H1 (cell line): ENCODE results near the gene TYSND1. TPM values are rescaled to one million over a fixed set of nuclear protein-coding genes. Genes with fewer than 3 reads are reported as not detected.

ENCODE experiments used
- CTCF ChIA-PET: fragments of 300-600 bp; sonication (Branson Sonifier 250); formaldehyde crosslinking; loops from one replicate; lab custom pipeline; 2021; ENCODE audit not compliant: partially characterized antibody; lab: Charles Lee
- POLR2A ChIA-PET: fragments of 300-600 bp; sonication (Branson Sonifier 250); formaldehyde crosslinking; loops from one replicate; lab custom pipeline; 2021; ENCODE audit warnings: inconsistent platforms; ENCODE audit not compliant: partially characterized antibody; lab: Charles Lee
- DNase-seq, 2 experiments: peaks; one replicate each; pipeline versions ENCODE4 v3.0.0 to v3.0.0-alpha.2; 2010 to 2022; ENCODE audit warnings: low spot score in 2 of 2, low read depth in 1 of 2, mixed read lengths in 1 of 2
- FAIRE-seq: peaks from 2 replicates; lab custom pipeline; 2011; peaks lifted over from hg19 to GRCh38; lab: Jason Lieb, UNC
- H2AFZ ChIP-seq: 2 replicates; pipeline ENCODE4 v1.8.1; 2012; ENCODE audit warnings: low read length, inconsistent platforms
- H2AK5ac ChIP-seq: 2 replicates; pipeline ENCODE4 v1.6.1; 2013; ENCODE audit warnings: low read depth, low read length
- H2BK120ac ChIP-seq: replicated peaks from 2 replicates; pipeline ENCODE3; 2013; ENCODE audit warnings: low read depth, low read length, inconsistent platforms
- H2BK12ac ChIP-seq: 2 replicates; pipeline ENCODE4 v1.6.1; 2013; ENCODE audit warnings: low read depth, low read length
- H2BK15ac ChIP-seq: 2 replicates; pipeline ENCODE4 v1.6.1; 2013; ENCODE audit warnings: low read length
- H2BK20ac ChIP-seq: 2 replicates; pipeline ENCODE4 v1.6.1; 2013; ENCODE audit warnings: low read length
- H2BK5ac ChIP-seq: 2 replicates; pipeline ENCODE4 v1.6.1; 2013; ENCODE audit warnings: low read depth, low read length
- H3K14ac ChIP-seq: 2 replicates; pipeline ENCODE4 v1.6.1; 2013; ENCODE audit warnings: inconsistent platforms; ENCODE audit not compliant: insufficient read length
- H3K18ac ChIP-seq: 2 replicates; pipeline ENCODE4 v1.6.1; 2013; ENCODE audit warnings: low read length; ENCODE audit errors: extremely low read depth
- H3K23ac ChIP-seq: 2 replicates; pipeline ENCODE4 v1.6.1; 2013; ENCODE audit warnings: inconsistent platforms; ENCODE audit not compliant: insufficient read length
- H3K23me2 ChIP-seq: 2 replicates; pipeline ENCODE4 v1.6.1; 2013; ENCODE audit warnings: low read depth, low read length
- H3K27ac ChIP-seq: 2 replicates; pipeline ENCODE4 v1.6.1; 2011; ENCODE audit warnings: low read depth, low read length, inconsistent platforms
- H3K27me3 ChIP-seq, 4 experiments: replicated peaks in 1 of 4; 1 replicate in 1 of 4; 2 replicates in 3 of 4; pipeline versions ENCODE4 v1.6.1 to v1.8.1; 2011 to 2013; ENCODE audit warnings: low read length in 3 of 4, mild to moderate bottlenecking in 3 of 4, inconsistent platforms in 2 of 4, mixed read lengths in 2 of 4, moderate library complexity in 1 of 4; ENCODE audit not compliant: control insufficient read depth in 3 of 4, insufficient read depth in 3 of 4; ENCODE audit errors: extremely low read depth in 1 of 4
- H3K36me3 ChIP-seq, 4 experiments: 2 replicates each; pipeline versions ENCODE4 v1.6.1 to v1.8.1; 2011 to 2013; ENCODE audit warnings: mild to moderate bottlenecking in 4 of 4, low read length in 3 of 4, moderate library complexity in 2 of 4, control low read depth in 1 of 4, inconsistent platforms in 1 of 4; ENCODE audit not compliant: insufficient read depth in 4 of 4, control insufficient read depth in 2 of 4
- H3K4ac ChIP-seq: replicated peaks from 2 replicates; pipeline ENCODE3; 2013; ENCODE audit warnings: low read length, low read depth, mixed read lengths, inconsistent platforms; ENCODE audit not compliant: insufficient read length
- H3K4me1 ChIP-seq, 4 experiments: replicated peaks in 1 of 4; 1 replicate in 1 of 4; 2 replicates in 3 of 4; pipeline versions ENCODE4 v1.6.1 to v1.8.1; 2011 to 2013; ENCODE audit warnings: low read length in 3 of 4, inconsistent platforms in 2 of 4, mixed read lengths in 1 of 4; ENCODE audit not compliant: insufficient read depth in 4 of 4, control insufficient read depth in 3 of 4
- H3K4me2 ChIP-seq, 2 experiments: 2 replicates each; pipeline versions ENCODE4 v1.6.1 to v1.8.1; 2011 to 2013; ENCODE audit warnings: low read depth in 2 of 2, low read length in 2 of 2, control low read depth in 1 of 2, inconsistent platforms in 1 of 2, mild to moderate bottlenecking in 1 of 2; ENCODE audit not compliant: insufficient read depth in 1 of 2
- H3K4me3 ChIP-seq, 4 experiments: fragments of 200-600, 300-600 bp in 1 of 4; sonication (generic), shearing (Covaris generic), sonication (Bioruptor Twin) in 1 of 4; 2 replicates each; pipeline versions ENCODE4 v1.5.1 to v1.8.1; 2011 to 2016; ENCODE audit warnings: low read length in 4 of 4, low read depth in 3 of 4, control low read depth in 2 of 4, inconsistent platforms in 2 of 4, mild to moderate bottlenecking in 2 of 4, mixed read lengths in 1 of 4, moderate library complexity in 1 of 4; ENCODE audit not compliant: insufficient read depth in 2 of 4; ENCODE audit errors: extremely low read depth in 1 of 4
- H3K56ac ChIP-seq: replicated peaks from 2 replicates; pipeline ENCODE3; 2013; ENCODE audit warnings: low read depth, mild to moderate bottlenecking, mixed read lengths, low read length, inconsistent platforms; ENCODE audit not compliant: insufficient read length
- H3K79me1 ChIP-seq: 2 replicates; pipeline ENCODE4 v1.6.1; 2013; ENCODE audit warnings: low read depth, low read length, control low read depth
- H3K79me2 ChIP-seq, 2 experiments: 2 replicates each; pipeline versions ENCODE4 v1.6.1 to v1.8.1; 2012 to 2013; ENCODE audit warnings: low read length in 2 of 2, mild to moderate bottlenecking in 2 of 2, inconsistent platforms in 1 of 2; ENCODE audit not compliant: insufficient read depth in 2 of 2, control insufficient read depth in 1 of 2
- H3K9ac ChIP-seq, 4 experiments: replicated peaks in 1 of 4; 1 replicate in 1 of 4; 2 replicates in 3 of 4; pipeline versions ENCODE4 v1.6.1 to v1.8.1; 2011 to 2013; ENCODE audit warnings: low read depth in 3 of 4, low read length in 3 of 4, control low read depth in 2 of 4, mild to moderate bottlenecking in 2 of 4, moderate library complexity in 2 of 4, inconsistent platforms in 1 of 4; ENCODE audit errors: extremely low read depth in 1 of 4
- H3K9me3 ChIP-seq, 2 experiments: 2 replicates each; pipeline versions ENCODE4 v1.6.1 to v1.8.1; 2012 to 2013; ENCODE audit warnings: mild to moderate bottlenecking in 2 of 2, moderate library complexity in 2 of 2, control low read depth in 1 of 2, inconsistent platforms in 1 of 2, low read depth in 1 of 2, low read length in 1 of 2, mixed read lengths in 1 of 2; ENCODE audit not compliant: insufficient read depth in 2 of 2
- H4K20me1 ChIP-seq, 2 experiments: replicated peaks in 1 of 2; 2 replicates each; pipeline versions ENCODE3 to v1.8.1; 2011 to 2013; ENCODE audit warnings: inconsistent platforms in 2 of 2, low read length in 2 of 2, mild to moderate bottlenecking in 1 of 2; ENCODE audit not compliant: insufficient read depth in 2 of 2, control insufficient read depth in 1 of 2
- H4K5ac ChIP-seq: 2 replicates; pipeline ENCODE4 v1.6.1; 2013; ENCODE audit warnings: low read length, low read depth, mixed read lengths, inconsistent platforms; ENCODE audit not compliant: insufficient read length
- H4K8ac ChIP-seq: 2 replicates; pipeline ENCODE4 v1.8.0; 2013; ENCODE audit warnings: mild to moderate bottlenecking, moderate library complexity, low read length, inconsistent platforms; ENCODE audit not compliant: insufficient read depth; ENCODE audit errors: extremely low read depth
- H4K91ac ChIP-seq: replicated peaks from 2 replicates; pipeline ENCODE3; 2013; ENCODE audit warnings: low read length, mixed read lengths, inconsistent platforms; ENCODE audit not compliant: insufficient read length
- CREB1 ChIP-seq: IDR thresholded peaks from 2 replicates; pipeline ENCODE4 v1.6.1; 2012; ENCODE audit warnings: inconsistent platforms
- NRF1 ChIP-seq: IDR thresholded peaks from 2 replicates; pipeline ENCODE4 v1.6.1; 2011; ENCODE audit warnings: mild to moderate bottlenecking, low read depth, low read length, improper control_type of control experiment
- RAD21 ChIP-seq, 2 experiments: IDR thresholded peaks in 1 of 2; conservative IDR thresholded peaks in 1 of 2; 2 replicates each; pipeline ENCODE4 v1.6.1; 2011; ENCODE audit warnings: low read depth in 2 of 2, low read length in 2 of 2, improper control_type of control experiment in 1 of 2, inconsistent platforms in 1 of 2, mild to moderate bottlenecking in 1 of 2, moderate library complexity in 1 of 2
- SIN3A ChIP-seq, 2 experiments: IDR thresholded peaks in 1 of 2; conservative IDR thresholded peaks in 1 of 2; 2 replicates each; pipeline ENCODE4 v1.6.1; 2011 to 2012; ENCODE audit warnings: low read length in 2 of 2, improper control_type of control experiment in 1 of 2, low read depth in 1 of 2, mild to moderate bottlenecking in 1 of 2
- SUZ12 ChIP-seq: fragments of 200-600 bp; sonication (generic); IDR thresholded peaks from 2 replicates; pipeline ENCODE4 v1.6.1; 2012; ENCODE audit warnings: mild to moderate bottlenecking, inconsistent platforms, low read length, moderate library complexity, mixed read lengths
- WGBS, 2 experiments: shearing (Covaris generic) in 1 of 2; methylation state at CpG; one replicate each; pipeline versions ENCODE4 v1.1.6 to v1.1.7; 2013 to 2015; ENCODE audit warnings: low lambda C conversion rate in 2 of 2, mixed read lengths in 2 of 2, inconsistent platforms in 1 of 2, low coverage in 1 of 2, missing lambda C conversion rate in 1 of 2; ENCODE audit not compliant: insufficient replicate concordance in 2 of 2, insufficient coverage in 1 of 2, insufficient read length in 1 of 2; ENCODE audit errors: extremely low coverage in 1 of 2, missing lambda C conversion rate in 1 of 2; 5-methylcytosine and 5-hydroxymethylcytosine counted together
- polyA plus RNA-seq, 7 experiments: library from polyadenylated mRNA; depleted of rRNA in 3 of 7; stranded (reverse) in 5 of 7; unstranded in 2 of 7; fragments of >200 nt in 5 of 7; fragments of 200-250 nt in 2 of 7; gene quantifications; 1 replicate in 5 of 7; 2 replicates in 1 of 7; 4 replicates in 1 of 7; pipeline versions ENCODE4 v1.2.1 to v1.2.3, GENCODE V29; 2011 to 2013; ENCODE audit warnings: missing spikeins in 2 of 7, mixed read lengths in 2 of 7
- total RNA-seq: library from RNA; stranded (reverse); fragmentation: NEBNext Ultra II Directional; extraction: Animal tissue kit (Norgen Biotek cat#: 25700); gene quantifications from 2 replicates; pipeline ENCODE4 v1.2.1, GENCODE V29; 2021
- TF ChIP-seq, protein P1 (sequence below): IDR thresholded peaks from 2 replicates; pipeline ENCODE4 v1.6.1; 2012; ENCODE audit warnings: inconsistent platforms
- TF ChIP-seq, protein P2 (sequence below): IDR thresholded peaks from 2 replicates; pipeline ENCODE4 v1.6.1; 2012; ENCODE audit warnings: low read length, inconsistent platforms

Gene TYSND1
- total and polyA plus RNA-seq, 2 of the 8 experiments (the other 6 are each of a cell fraction or from before 2014, with no cell fraction given): 11.9 to 15.0 TPM

DNA sequence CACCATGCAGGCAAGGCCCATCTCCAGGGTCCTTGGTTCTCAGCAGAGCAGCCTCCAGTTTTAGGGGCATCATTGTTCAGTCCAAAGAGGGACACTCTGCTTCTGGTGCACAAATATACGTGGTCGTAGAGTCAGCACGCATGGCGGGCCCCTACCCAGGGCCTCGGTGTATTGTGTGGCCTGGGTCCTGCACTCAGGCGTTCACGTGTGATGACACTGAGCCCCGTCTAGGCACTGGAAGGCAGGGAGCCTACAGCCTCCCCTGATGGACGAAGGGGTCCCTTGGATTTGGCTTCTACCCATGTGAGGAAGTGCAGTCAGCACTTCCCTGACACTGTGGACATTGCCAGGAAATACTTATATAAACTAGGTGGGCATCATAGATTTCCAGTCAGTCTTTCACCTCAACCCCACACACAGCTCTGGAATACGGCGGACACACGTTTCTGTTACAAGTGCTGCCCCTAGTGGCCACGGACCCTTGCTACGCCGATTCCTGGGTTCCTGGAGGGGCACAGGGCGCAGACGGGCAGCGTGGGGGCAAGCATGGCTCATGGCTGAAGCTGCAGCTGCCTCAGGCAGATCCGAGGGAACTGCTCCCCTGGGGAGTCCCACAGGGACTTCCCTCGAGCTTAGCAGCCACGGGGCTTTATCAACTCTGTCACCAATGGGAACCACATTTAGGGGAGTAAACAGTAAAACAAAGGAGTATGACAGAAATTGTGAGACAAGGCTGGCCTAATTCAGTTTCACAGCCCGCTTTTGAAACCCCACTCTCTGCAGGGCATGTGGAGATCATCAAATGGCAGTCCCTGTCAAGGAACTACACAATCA, 39.3 kb downstream of the TYSND1 start:
- no peaks in the 10 kb centered on the region for H3K79me2 ChIP-seq
- H3K56ac ChIP-seq: peak overlapping the region; percentile 53
- H2BK120ac ChIP-seq: no peak overlapping the region
- H4K5ac ChIP-seq: no peak overlapping the region
- H3K27ac ChIP-seq: no peak overlapping the region
- no peak overlapping the region for H2BK15ac ChIP-seq
- no peak overlapping the region for H3K4me3 ChIP-seq
- H3K4me1 ChIP-seq: peaks cover 0 to 2% (median 2%) of the 10 kb centered on the region in 4 experiments; a peak in 2 of 7 replicates
- CTCF ChIA-PET: interaction anchor here (0.6 to 13.4 kb wide), 23 partner anchors 7 to 391 kb away, joined by 3 to 155 read pairs (median 4); partner anchors contain the start of gene TYSND1
- FAIRE-seq (peak; percentile 87), DNase-seq (peak; percentile 29 to 92)
- no peak overlapping the region for H4K91ac ChIP-seq
- no peaks in the 10 kb centered on the region for H3K23me2 ChIP-seq
- H3K27me3 ChIP-seq: no peaks in the 10 kb centered on the region
- H3K79me1 ChIP-seq: no peaks in the 10 kb centered on the region
- 53% methylated on average over 22 of the region's 22 CpGs; no CpG with 5 or more reads in 1 of the 2 experiments for WGBS, 2 experiments
- H2AFZ ChIP-seq: no peak overlapping the region
- H3K9me3 ChIP-seq: no peaks in the 10 kb centered on the region
- peaks cover 0 to 4% of the 10 kb centered on the region in 2 experiments for H4K20me1 ChIP-seq
- no peak overlapping the region for H3K14ac ChIP-seq
- no peak overlapping the region for H2BK5ac ChIP-seq
- H3K23ac ChIP-seq: no peak overlapping the region
- H2BK12ac ChIP-seq: no peak overlapping the region
- no peak overlapping the region for H2AK5ac ChIP-seq
- H3K4me2 ChIP-seq: no peak overlapping the region
- H2BK20ac ChIP-seq: no peak overlapping the region; the same call in 1 of the 2 replicates
- POLR2A ChIA-PET: interaction anchor here (0.6 to 1.6 kb wide), 3 partner anchors 9 to 38 kb away, joined by 3 read pairs; no protein-coding TSS in a partner anchor
- peak overlapping the region; percentile 93 for H3K4ac ChIP-seq
- no peak overlapping the region for H3K18ac ChIP-seq
- H3K36me3 ChIP-seq: no peaks in the 10 kb centered on the region
- no peak overlapping the region for H4K8ac ChIP-seq
- H3K9ac ChIP-seq: no peak overlapping the region; a peak in 1 of 7 replicates
- TF ChIP-seq, protein P1, sequence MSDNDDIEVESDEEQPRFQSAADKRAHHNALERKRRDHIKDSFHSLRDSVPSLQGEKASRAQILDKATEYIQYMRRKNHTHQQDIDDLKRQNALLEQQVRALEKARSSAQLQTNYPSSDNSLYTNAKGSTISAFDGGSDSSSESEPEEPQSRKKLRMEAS: peak; percentile 79
- no peak for TF ChIP-seq NRF1
- TF ChIP-seq, protein P2, sequence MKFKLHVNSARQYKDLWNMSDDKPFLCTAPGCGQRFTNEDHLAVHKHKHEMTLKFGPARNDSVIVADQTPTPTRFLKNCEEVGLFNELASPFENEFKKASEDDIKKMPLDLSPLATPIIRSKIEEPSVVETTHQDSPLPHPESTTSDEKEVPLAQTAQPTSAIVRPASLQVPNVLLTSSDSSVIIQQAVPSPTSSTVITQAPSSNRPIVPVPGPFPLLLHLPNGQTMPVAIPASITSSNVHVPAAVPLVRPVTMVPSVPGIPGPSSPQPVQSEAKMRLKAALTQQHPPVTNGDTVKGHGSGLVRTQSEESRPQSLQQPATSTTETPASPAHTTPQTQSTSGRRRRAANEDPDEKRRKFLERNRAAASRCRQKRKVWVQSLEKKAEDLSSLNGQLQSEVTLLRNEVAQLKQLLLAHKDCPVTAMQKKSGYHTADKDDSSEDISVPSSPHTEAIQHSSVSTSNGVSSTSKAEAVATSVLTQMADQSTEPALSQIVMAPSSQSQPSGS: no peak
- no peak for TF ChIP-seq SUZ12
- peak; percentile 61 to 71 for TF ChIP-seq RAD21 (IDR thresholded peaks at IDR 0.05 in 1 of 2, conservative IDR thresholded peaks at IDR 0.05 in 1 of 2; ENCODE audit: low read depth in 2 of 2, low read length in 2 of 2)
- TF ChIP-seq SIN3A (conservative IDR thresholded peaks at IDR 0.05 in 1 of 2, IDR thresholded peaks at IDR 0.05 in 1 of 2; ENCODE audit: low read depth in 1 of 2, low read length in 2 of 2): no peak
- peak; percentile 78 for TF ChIP-seq CREB1
